ENCODE data around the gene MBNL2. TPM values are rescaled to one million over a fixed set of nuclear protein-coding genes. Genes with fewer than 3 reads are reported as not detected.

Gene MBNL2
- total and polyA plus RNA-seq, 2 of the 13 experiments (the other 11 are each of a cell fraction or from before 2014, with no cell fraction given): 30.8 to 59.0 TPM

DNA sequence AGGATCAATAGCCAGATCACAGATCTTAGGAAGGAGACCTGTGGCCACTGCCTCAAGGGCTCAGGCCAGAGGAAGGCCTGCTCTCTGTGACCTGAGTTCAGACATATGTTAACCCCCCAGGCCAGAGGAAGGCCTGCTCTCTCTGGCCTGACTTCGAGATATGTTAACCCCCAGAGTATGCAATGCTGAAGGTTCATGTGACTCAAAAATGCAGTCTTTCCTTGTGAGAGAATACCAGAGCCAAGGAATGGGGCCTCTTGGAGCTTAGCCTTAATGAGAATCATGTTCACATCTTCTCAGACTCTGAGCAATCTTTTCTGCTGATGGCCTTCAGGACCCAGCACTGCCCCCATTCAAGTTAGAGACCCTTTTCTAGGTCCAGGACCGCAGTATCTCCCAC is 36.7 kb downstream of the MBNL2 start:
- 72% methylated on average over 2 of the region's 2 CpGs for WGBS (ENCODE audit: low lambda C conversion rate)
- CTCF ChIA-PET (ENCODE audit: low intra/inter-chr PET ratio, low total read pairs): no interaction called here
- no peak overlapping the region for H3K4me3 ChIP-seq (replicated peaks in 1 of 3; ENCODE audit: insufficient read depth in 1 of 3, low read depth in 2 of 3, low read length in 3 of 3)

DNA sequence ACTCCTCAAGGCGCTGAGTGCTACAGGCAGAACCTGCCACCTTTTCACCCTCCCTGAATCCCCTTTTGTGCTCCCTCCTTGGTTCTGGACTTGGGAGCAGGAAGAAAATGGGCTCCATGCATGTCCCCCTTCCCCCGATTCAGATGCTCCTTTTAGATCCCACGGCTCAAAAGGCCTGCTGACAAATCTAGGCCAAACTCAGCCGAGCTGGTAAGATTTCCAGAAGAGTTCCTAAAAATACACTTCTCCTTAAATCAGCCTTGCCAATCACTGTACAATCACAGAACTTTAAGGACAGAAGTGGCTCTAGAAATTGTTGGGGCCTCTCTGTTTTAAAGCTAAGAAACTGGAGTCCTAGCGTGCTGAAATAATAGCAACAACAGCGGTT is 37.3 kb downstream of the MBNL2 start:
- Histone ChIP-seq H4K20me1 (ENCODE audit: insufficient read depth, low read length) (peaks cover 6% of the 10 kb centered on the region), H3K9ac (ENCODE audit: insufficient read depth, low read depth, low read length) (peak overlapping the region; percentile 72), H3K4me3 (replicated peaks in 1 of 3; ENCODE audit: insufficient read depth in 1 of 3, low read depth in 2 of 3, low read length in 3 of 3) (no peak overlapping the region; a peak in 1 of 6 replicates), H3K27me3 (ENCODE audit: control insufficient read depth in 1 of 2, insufficient read depth in 2 of 2, low read length in 2 of 2) (no peaks in the 10 kb centered on the region), H3K4me2 (ENCODE audit: low read depth, low read length) (no peak overlapping the region; the same call in 1 of the 2 replicates), H2AFZ (ENCODE audit: low read length) (no peak overlapping the region), H3K79me2 (ENCODE audit: insufficient read depth, low read length) (peaks cover 98% of the 10 kb centered on the region), H3K27ac (ENCODE audit: extremely low read length, insufficient read depth, low read length) (peak overlapping the region; percentile 92), H3K4me1 (ENCODE audit: insufficient read depth, low read length) (peaks cover 90% of the 10 kb centered on the region), H3K36me3 (replicated peaks in 1 of 2; ENCODE audit: control insufficient read depth in 1 of 2, insufficient read depth in 2 of 2, low read length in 2 of 2) (peaks cover 18 to 41% of the 10 kb centered on the region in 2 experiments), H3K9me3 (ENCODE audit: low read length) (no peaks in the 10 kb centered on the region)
- ATAC-seq: no peak
- intact Hi-C loops (cut with micrococcal nuclease; ENCODE audit: unreplicated experiment) (no loop called here), in situ Hi-C loops (cut with HindIII; ENCODE audit: extremely low pct_ligation_motif_present, low pct_unique_long_range_greater_than_20kb) (no loop called here)
- DNase-seq (ENCODE audit: low spot score): no peak
- peak; percentile 39; the same call in 1 of the 2 replicates for TF ChIP-seq HOXA5 (CRISPR knock-in tag; IDR thresholded peaks at IDR 0.05)
- TF ChIP-seq, protein P1, sequence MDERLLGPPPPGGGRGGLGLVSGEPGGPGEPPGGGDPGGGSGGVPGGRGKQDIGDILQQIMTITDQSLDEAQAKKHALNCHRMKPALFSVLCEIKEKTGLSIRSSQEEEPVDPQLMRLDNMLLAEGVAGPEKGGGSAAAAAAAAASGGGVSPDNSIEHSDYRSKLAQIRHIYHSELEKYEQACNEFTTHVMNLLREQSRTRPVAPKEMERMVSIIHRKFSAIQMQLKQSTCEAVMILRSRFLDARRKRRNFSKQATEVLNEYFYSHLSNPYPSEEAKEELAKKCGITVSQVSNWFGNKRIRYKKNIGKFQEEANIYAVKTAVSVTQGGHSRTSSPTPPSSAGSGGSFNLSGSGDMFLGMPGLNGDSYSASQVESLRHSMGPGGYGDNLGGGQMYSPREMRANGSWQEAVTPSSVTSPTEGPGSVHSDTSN (CRISPR knock-in tag; IDR thresholded peaks at IDR 0.05): no peak
- POLR2A ChIA-PET: interaction anchor here (0.6 to 2.3 kb wide), 12 partner anchors 9 to 174 kb away, joined by 3 to 12 read pairs (median 6); partner anchors contain the start of gene MBNL2
- CTCF ChIA-PET (ENCODE audit: low intra/inter-chr PET ratio, low total read pairs): no interaction called here
- 95% methylated on average over 6 of the region's 6 CpGs for whole genome bisulfite sequencing (ENCODE audit: low lambda C conversion rate)
- no peak for FAIRE-seq
- BruUV-seq (replicated peaks): no TSS peak

More for the DNA sequence above, 36.7 kb downstream of the MBNL2 start:
- POLR2A ChIA-PET: interaction anchor here (1.4 to 2.3 kb wide), 5 partner anchors 9 to 35 kb away, joined by 3 to 12 read pairs (median 7); no protein-coding TSS in a partner anchor
- in situ Hi-C loops (cut with HindIII; ENCODE audit: extremely low pct_ligation_motif_present, low pct_unique_long_range_greater_than_20kb) (no loop called here), intact Hi-C loops (cut with micrococcal nuclease; ENCODE audit: unreplicated experiment) (loop anchor here (1.0 kb wide), 2 partner anchors 34 to 150 kb away; no protein-coding TSS in a partner anchor)
- peaks cover 98% of the 10 kb centered on the region for H3K79me2 ChIP-seq (ENCODE audit: insufficient read depth, low read length)
- peak overlapping the region; percentile 92 for H3K27ac ChIP-seq (ENCODE audit: extremely low read length, insufficient read depth, low read length)
- H3K36me3 ChIP-seq (replicated peaks in 1 of 2; ENCODE audit: control insufficient read depth in 1 of 2, insufficient read depth in 2 of 2, low read length in 2 of 2): peaks cover 18 to 41% of the 10 kb centered on the region in 2 experiments
- TF ChIP-seq ZNF264 (CRISPR knock-in tag; IDR thresholded peaks at IDR 0.05) (no peak), TEAD3 (CRISPR knock-in tag; optimal IDR thresholded peaks at IDR 0.05; ENCODE audit: borderline replicate concordance) (peak; percentile 13), POLR2G (IDR thresholded peaks at IDR 0.05; ENCODE audit: low read depth, low read length) (0 out of 2 replicates have a peak, but pooled peaks have one; percentile 20), ZNF615 (CRISPR knock-in tag; IDR thresholded peaks at IDR 0.05; ENCODE audit: borderline replicate concordance) (no peak), ZFY (CRISPR knock-in tag; IDR thresholded peaks at IDR 0.05) (0 out of 2 replicates have a peak, but pooled peaks have one; percentile 3), RBM22 (optimal IDR thresholded peaks at IDR 0.05; ENCODE audit: low read length) (peak; percentile 44)
- TF ChIP-seq, protein P2, sequence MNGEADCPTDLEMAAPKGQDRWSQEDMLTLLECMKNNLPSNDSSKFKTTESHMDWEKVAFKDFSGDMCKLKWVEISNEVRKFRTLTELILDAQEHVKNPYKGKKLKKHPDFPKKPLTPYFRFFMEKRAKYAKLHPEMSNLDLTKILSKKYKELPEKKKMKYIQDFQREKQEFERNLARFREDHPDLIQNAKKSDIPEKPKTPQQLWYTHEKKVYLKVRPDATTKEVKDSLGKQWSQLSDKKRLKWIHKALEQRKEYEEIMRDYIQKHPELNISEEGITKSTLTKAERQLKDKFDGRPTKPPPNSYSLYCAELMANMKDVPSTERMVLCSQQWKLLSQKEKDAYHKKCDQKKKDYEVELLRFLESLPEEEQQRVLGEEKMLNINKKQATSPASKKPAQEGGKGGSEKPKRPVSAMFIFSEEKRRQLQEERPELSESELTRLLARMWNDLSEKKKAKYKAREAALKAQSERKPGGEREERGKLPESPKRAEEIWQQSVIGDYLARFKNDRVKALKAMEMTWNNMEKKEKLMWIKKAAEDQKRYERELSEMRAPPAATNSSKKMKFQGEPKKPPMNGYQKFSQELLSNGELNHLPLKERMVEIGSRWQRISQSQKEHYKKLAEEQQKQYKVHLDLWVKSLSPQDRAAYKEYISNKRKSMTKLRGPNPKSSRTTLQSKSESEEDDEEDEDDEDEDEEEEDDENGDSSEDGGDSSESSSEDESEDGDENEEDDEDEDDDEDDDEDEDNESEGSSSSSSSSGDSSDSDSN (CRISPR knock-in tag; IDR thresholded peaks at IDR 0.05): 0 out of 2 replicates have a peak, but pooled peaks have one; percentile 11
- BruUV-seq (replicated peaks): no TSS peak
- H3K4me2 ChIP-seq (ENCODE audit: low read depth, low read length): peak overlapping the region; percentile 52
- no peak for FAIRE-seq
- no peak for ATAC-seq
- peaks cover 4% of the 10 kb centered on the region for H4K20me1 ChIP-seq (ENCODE audit: insufficient read depth, low read length)
- H3K4me1 ChIP-seq (ENCODE audit: insufficient read depth, low read length): peaks cover 92% of the 10 kb centered on the region
- no peak for DNase-seq (ENCODE audit: low spot score)
- peak overlapping the region; percentile 72 for H3K9ac ChIP-seq (ENCODE audit: insufficient read depth, low read depth, low read length)
- H3K27me3 ChIP-seq (ENCODE audit: control insufficient read depth in 1 of 2, insufficient read depth in 2 of 2, low read length in 2 of 2): no peaks in the 10 kb centered on the region
- H2AFZ ChIP-seq (ENCODE audit: low read length): no peak overlapping the region
- no peaks in the 10 kb centered on the region for H3K9me3 ChIP-seq (ENCODE audit: low read length)
